Keratinocyte (primary cell): ENCODE results near the gene NFASC. TPM values are rescaled to one million over a fixed set of nuclear protein-coding genes. Genes with fewer than 3 reads are reported as not detected.

Experiments used
- DNase-seq: peaks from one replicate; pipeline ENCODE4 v3.0.0-alpha.2; 2011; ENCODE audit warnings: low read depth, missing footprints, low spot score
- FAIRE-seq: peaks from 2 replicates; lab custom pipeline; 2011; peaks lifted over from hg19 to GRCh38; lab: Jason Lieb, UNC
- H2AFZ ChIP-seq: 2 replicates; pipeline ENCODE4 v1.6.0; 2012; ENCODE audit warnings: low read length, control low read depth, inconsistent platforms; ENCODE audit not compliant: control insufficient read depth
- H3K27ac ChIP-seq: 2 replicates; pipeline ENCODE4 v1.5.1; 2011; ENCODE audit warnings: low read length; ENCODE audit not compliant: control insufficient read depth, insufficient read depth
- H3K27me3 ChIP-seq: 3 replicates; pipeline ENCODE4 v1.6.0; 2011; ENCODE audit warnings: low read length; ENCODE audit not compliant: control insufficient read depth, insufficient read depth; ENCODE audit errors: extremely low read depth
- H3K36me3 ChIP-seq, 2 experiments: 2 replicates in 1 of 2; 3 replicates in 1 of 2; pipeline ENCODE4 v1.5.1; 2011; ENCODE audit warnings: low read length in 2 of 2, mild to moderate bottlenecking in 1 of 2; ENCODE audit not compliant: control insufficient read depth in 2 of 2, insufficient read depth in 2 of 2; ENCODE audit errors: extremely low read depth in 1 of 2
- H3K4me1 ChIP-seq: 3 replicates; pipeline ENCODE4 v1.5.1; 2011; ENCODE audit warnings: low read length; ENCODE audit not compliant: control insufficient read depth, insufficient read depth; ENCODE audit errors: extremely low read depth
- H3K4me2 ChIP-seq: 3 replicates; pipeline ENCODE4 v1.6.0; 2011; ENCODE audit warnings: low read depth, low read length; ENCODE audit not compliant: control insufficient read depth, insufficient read depth; ENCODE audit errors: extremely low read depth
- H3K4me3 ChIP-seq, 3 experiments: fragments of 200-600 bp in 1 of 3; sonication (generic) in 1 of 3; 2 replicates in 2 of 3; 3 replicates in 1 of 3; pipeline ENCODE4 v1.5.1; 2011 to 2016; ENCODE audit warnings: low read length in 3 of 3, mild to moderate bottlenecking in 3 of 3, control low read depth in 2 of 3, inconsistent platforms in 1 of 3, low read depth in 1 of 3, mixed read lengths in 1 of 3, mixed run types in 1 of 3, moderate library complexity in 1 of 3; ENCODE audit not compliant: control insufficient read depth in 2 of 3, insufficient read depth in 2 of 3; ENCODE audit errors: extremely low read depth in 1 of 3
- H3K79me2 ChIP-seq: 2 replicates; pipeline ENCODE4 v1.6.0; 2012; ENCODE audit warnings: low read length; ENCODE audit not compliant: control insufficient read depth, insufficient read depth
- H3K9ac ChIP-seq: 3 replicates; pipeline ENCODE4 v1.6.0; 2011; ENCODE audit warnings: low read length; ENCODE audit not compliant: control insufficient read depth, insufficient read depth; ENCODE audit errors: extremely low read depth
- H3K9me1 ChIP-seq: 3 replicates; pipeline ENCODE4 v1.6.0; 2011; ENCODE audit warnings: low read length; ENCODE audit not compliant: control insufficient read depth, insufficient read depth; ENCODE audit errors: extremely low read depth
- H3K9me3 ChIP-seq: 2 replicates; pipeline ENCODE4 v1.5.1; 2012; ENCODE audit warnings: low read depth, low read length; ENCODE audit not compliant: control insufficient read depth
- H4K20me1 ChIP-seq: 3 replicates; pipeline ENCODE4 v1.6.0; 2011; ENCODE audit warnings: low read length; ENCODE audit not compliant: control insufficient read depth, insufficient read depth; ENCODE audit errors: extremely low read depth
- CTCF ChIP-seq, 3 experiments: IDR thresholded peaks in 1 of 3; conservative IDR thresholded peaks in 1 of 3; optimal IDR thresholded peaks in 1 of 3; 2 replicates in 2 of 3; 3 replicates in 1 of 3; pipeline versions ENCODE3 to v1.5.1; 2011; ENCODE audit warnings: low read length in 3 of 3, mild to moderate bottlenecking in 3 of 3, moderate library complexity in 2 of 3, control low read depth in 1 of 3, inconsistent platforms in 1 of 3; ENCODE audit not compliant: insufficient read depth in 2 of 3; ENCODE audit errors: extremely low read depth in 1 of 3
- EZH2 ChIP-seq: IDR thresholded peaks from one replicate; pipeline ENCODE4 v1.6.1; 2012; ENCODE audit warnings: inconsistent platforms, mild to moderate bottlenecking, low read length, moderate library complexity
- dilution Hi-C: fragments of 300-500 bp; cut with MboI; formaldehyde crosslinking; loops from one replicate; pipeline ENCODE4 v1.7.0; 2020; ENCODE audit warnings: low sequenced_read_pairs; ENCODE audit not compliant: extremely low pct_ligation_motif_present
- polyA plus RNA-seq, 5 experiments: library from polyadenylated mRNA; depleted of rRNA in 3 of 5; stranded (reverse) in 3 of 5; stranded (forward) in 1 of 5; unstranded in 1 of 5; fragments of >200 nt; gene quantifications; 1 replicate in 1 of 5; 2 replicates in 3 of 5; 3 replicates in 1 of 5; pipeline versions ENCODE4 v1.2.1 to v1.2.3, GENCODE V29; 2011 to 2012; ENCODE audit warnings: missing spikeins in 2 of 5, low read depth in 1 of 5, low replicate concordance in 1 of 5

NFASC gene
- polyA plus RNA-seq, 1 donor (not counting 4 experiments of a cell fraction or from before 2014, with no cell fraction given), result 4.3 TPM

GRCh38 chr1:204909109-204909508 lies 38.4 kb downstream of the NFASC start:
- Histone ChIP-seq H3K9me3 (no peaks in the 10 kb centered on the region), H3K36me3 (no peaks in the 10 kb centered on the region), H3K9ac (no peak overlapping the region), H2AFZ (no peak overlapping the region), H3K79me2 (no peaks in the 10 kb centered on the region), H4K20me1 (no peaks in the 10 kb centered on the region), H3K27me3 (no peaks in the 10 kb centered on the region), H3K4me3 (no peak overlapping the region), H3K9me1 (no peaks in the 10 kb centered on the region), H3K27ac (no peak overlapping the region), H3K4me2 (no peak overlapping the region), H3K4me1 (no peaks in the 10 kb centered on the region)
- FAIRE-seq, result no peak
- TF ChIP-seq CTCF (optimal IDR thresholded peaks at IDR 0.05 in 1 of 3, IDR thresholded peaks at IDR 0.05 in 1 of 3, conservative IDR thresholded peaks at IDR 0.05 in 1 of 3; ENCODE audit: extremely low read depth in 1 of 3, insufficient read depth in 2 of 3, low read length in 3 of 3) (no peak), EZH2 (no peak)
- dilution Hi-C loops, result no loop called here
- no peak for DNase-seq

- Histone ChIP-seq H3K36me3 (no peaks in the 10 kb centered on the region), H3K4me3 (peak overlapping the region; percentile 9 to 75 (median 52)), H3K9me1 (no peaks in the 10 kb centered on the region), H3K4me2 (peak overlapping the region; percentile 85), H3K9me3 (no peaks in the 10 kb centered on the region), H3K79me2 (no peaks in the 10 kb centered on the region), H3K9ac (peak overlapping the region; percentile 59), H2AFZ (peak overlapping the region; percentile 96), H3K4me1 (peaks cover 14% of the 10 kb centered on the region), H3K27ac (peak overlapping the region; percentile 83), H3K27me3 (no peaks in the 10 kb centered on the region), H4K20me1 (no peaks in the 10 kb centered on the region)
- TF ChIP-seq EZH2 (no peak), CTCF (optimal IDR thresholded peaks at IDR 0.05 in 1 of 3, IDR thresholded peaks at IDR 0.05 in 1 of 3, conservative IDR thresholded peaks at IDR 0.05 in 1 of 3; ENCODE audit: extremely low read depth in 1 of 3, insufficient read depth in 2 of 3, low read length in 3 of 3) (no peak)
- dilution Hi-C loops, result no loop called here
- DNase-seq (peak; percentile 9), FAIRE-seq (peak; percentile 94)
These were observed 45.3 kb downstream of the NFASC start for GRCh38 chr1:204915861-204916495.
